Measurements from ENCODE around the gene CRISPLD2.

GRCh38 chr16:84806256-84806889, 13.4 kb upstream of the CRISPLD2 start:
- no peak for TF ChIP-seq CTCF (IDR thresholded peaks at IDR 0.05; ENCODE audit: low read length)
- TF ChIP-seq EZH2 (optimal IDR thresholded peaks at IDR 0.05; ENCODE audit: low read depth, low read length) = no peak
